Smooth muscle cell (in vitro differentiated cells): ENCODE data around the gene ENTPD2. TPM values are rescaled to one million over a fixed set of nuclear protein-coding genes. Genes with fewer than 3 reads are reported as not detected.

Source experiments
- DNase-seq: peaks from one replicate; lab custom pipeline; 2025; ENCODE audit not compliant: unreplicated experiment; lab: John Stamatoyannopoulos, UW
- H2AFZ ChIP-seq: fragments of 200-600 bp; sonication (generic); 2 replicates; pipeline ENCODE4 v1.6.0; 2016; ENCODE audit warnings: antibody characterized with exemption, low read depth, mild to moderate bottlenecking
- H3F3A ChIP-seq: fragments of 200-600 bp; sonication (generic); 2 replicates; pipeline ENCODE4 v1.6.0; 2017; ENCODE audit warnings: antibody characterized with exemption, low read depth
- H3K27ac ChIP-seq: fragments of 200-600 bp; sonication (generic); 2 replicates; pipeline ENCODE4 v1.5.1; 2016; ENCODE audit warnings: low read depth, mild to moderate bottlenecking
- H3K27me3 ChIP-seq: fragments of 200-600 bp; sonication (generic); 2 replicates; pipeline ENCODE4 v1.6.1; 2016; ENCODE audit warnings: low read depth, mild to moderate bottlenecking
- H3K36me3 ChIP-seq: fragments of 200-600 bp; sonication (generic); 2 replicates; pipeline ENCODE4 v1.5.1; 2016; ENCODE audit warnings: low read depth
- H3K4me1 ChIP-seq: fragments of 200-600 bp; sonication (generic); 2 replicates; pipeline ENCODE4 v1.5.1; 2016; ENCODE audit warnings: low read depth
- H3K4me2 ChIP-seq: fragments of 200-600 bp; sonication (generic); 2 replicates; pipeline ENCODE4 v1.6.0; 2016; ENCODE audit warnings: mild to moderate bottlenecking
- H3K4me3 ChIP-seq: fragments of 200-600 bp; sonication (generic); 2 replicates; pipeline ENCODE4 v1.5.1; 2016; ENCODE audit warnings: mild to moderate bottlenecking
- H3K79me2 ChIP-seq: fragments of 200-600 bp; sonication (generic); 2 replicates; pipeline ENCODE4 v1.6.0; 2016; ENCODE audit warnings: low read depth, mild to moderate bottlenecking
- H3K9ac ChIP-seq: fragments of 200-600 bp; sonication (generic); 2 replicates; pipeline ENCODE4 v1.6.0; 2016; ENCODE audit warnings: low read depth
- H3K9me3 ChIP-seq: fragments of 200-600 bp; sonication (generic); replicated peaks from 2 replicates; pipeline ENCODE4 v1.5.1; 2016; ENCODE audit warnings: low read depth
- H4K20me1 ChIP-seq: fragments of 200-600 bp; sonication (generic); 2 replicates; pipeline ENCODE4 v1.6.0; 2016; ENCODE audit warnings: low read depth
- WGBS: methylation state at CpG from one replicate; pipeline ENCODE4 v1.1.7; 2016; ENCODE audit warnings: low lambda C conversion rate; 5-methylcytosine and 5-hydroxymethylcytosine counted together
- polyA plus RNA-seq: library from polyadenylated mRNA; unstranded; fragments of >200 nt; fragmentation: Nextera tagmentation; extraction: Ambion mirVana; gene quantifications from 2 replicates; pipeline ENCODE4 v1.2.1, GENCODE V29; 2016
- total RNA-seq: library from RNA; depleted of rRNA; stranded (reverse); fragments of >200 nt; gene quantifications from 2 replicates; pipeline ENCODE4 v1.2.3, GENCODE V29; 2014
- TF ChIP-seq, protein P1 (sequence below): fragments of 200-600 bp; sonication (generic); IDR thresholded peaks from 2 replicates; pipeline ENCODE4 v1.5.1; 2017; ENCODE audit warnings: borderline replicate concordance, mild to moderate bottlenecking, antibody characterized with exemption; ENCODE audit not compliant: insufficient read depth, poor library complexity, severe bottlenecking

The ENTPD2 gene
- total and polyA plus RNA-seq, 2 experiments from 2014 or later: 0.30 TPM; not detected in 1

DNA sequence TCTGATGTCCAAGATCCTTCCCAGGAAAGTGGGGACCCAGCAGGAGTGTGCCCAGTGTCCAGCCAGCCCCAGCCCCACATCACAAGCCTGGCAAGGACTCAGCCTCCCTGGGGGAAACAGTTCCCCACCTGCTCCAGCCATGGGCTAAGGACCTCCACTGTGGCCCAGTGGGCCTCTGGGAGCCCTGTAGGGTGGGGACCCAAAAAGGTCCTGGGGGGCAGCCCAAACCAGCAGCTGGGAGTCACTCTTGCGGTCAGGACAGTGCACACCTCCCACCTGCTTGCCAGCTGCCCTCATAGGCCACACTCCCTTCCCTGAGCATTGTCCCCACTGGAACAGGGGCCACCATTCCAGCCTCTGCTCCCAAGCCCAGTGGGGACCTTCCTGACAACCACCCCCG, 27.5 kb downstream of the ENTPD2 start:
- no peak for DNase-seq
- Histone ChIP-seq H2AFZ (no peak overlapping the region), H3F3A (no peaks in the 10 kb centered on the region), H3K36me3 (no peaks in the 10 kb centered on the region), H3K9ac (no peak overlapping the region), H3K27ac (no peak overlapping the region), H3K79me2 (no peaks in the 10 kb centered on the region), H3K4me2 (no peak overlapping the region), H3K9me3 (no peaks in the 10 kb centered on the region), H3K4me1 (peaks cover 14% of the 10 kb centered on the region), H3K4me3 (no peak overlapping the region), H3K27me3 (no peaks in the 10 kb centered on the region), H4K20me1 (peaks cover 5% of the 10 kb centered on the region)
- WGBS: 93% methylated on average over 2 of the region's 2 CpGs
- TF ChIP-seq, protein P1, sequence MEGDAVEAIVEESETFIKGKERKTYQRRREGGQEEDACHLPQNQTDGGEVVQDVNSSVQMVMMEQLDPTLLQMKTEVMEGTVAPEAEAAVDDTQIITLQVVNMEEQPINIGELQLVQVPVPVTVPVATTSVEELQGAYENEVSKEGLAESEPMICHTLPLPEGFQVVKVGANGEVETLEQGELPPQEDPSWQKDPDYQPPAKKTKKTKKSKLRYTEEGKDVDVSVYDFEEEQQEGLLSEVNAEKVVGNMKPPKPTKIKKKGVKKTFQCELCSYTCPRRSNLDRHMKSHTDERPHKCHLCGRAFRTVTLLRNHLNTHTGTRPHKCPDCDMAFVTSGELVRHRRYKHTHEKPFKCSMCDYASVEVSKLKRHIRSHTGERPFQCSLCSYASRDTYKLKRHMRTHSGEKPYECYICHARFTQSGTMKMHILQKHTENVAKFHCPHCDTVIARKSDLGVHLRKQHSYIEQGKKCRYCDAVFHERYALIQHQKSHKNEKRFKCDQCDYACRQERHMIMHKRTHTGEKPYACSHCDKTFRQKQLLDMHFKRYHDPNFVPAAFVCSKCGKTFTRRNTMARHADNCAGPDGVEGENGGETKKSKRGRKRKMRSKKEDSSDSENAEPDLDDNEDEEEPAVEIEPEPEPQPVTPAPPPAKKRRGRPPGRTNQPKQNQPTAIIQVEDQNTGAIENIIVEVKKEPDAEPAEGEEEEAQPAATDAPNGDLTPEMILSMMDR: no peak

DNA sequence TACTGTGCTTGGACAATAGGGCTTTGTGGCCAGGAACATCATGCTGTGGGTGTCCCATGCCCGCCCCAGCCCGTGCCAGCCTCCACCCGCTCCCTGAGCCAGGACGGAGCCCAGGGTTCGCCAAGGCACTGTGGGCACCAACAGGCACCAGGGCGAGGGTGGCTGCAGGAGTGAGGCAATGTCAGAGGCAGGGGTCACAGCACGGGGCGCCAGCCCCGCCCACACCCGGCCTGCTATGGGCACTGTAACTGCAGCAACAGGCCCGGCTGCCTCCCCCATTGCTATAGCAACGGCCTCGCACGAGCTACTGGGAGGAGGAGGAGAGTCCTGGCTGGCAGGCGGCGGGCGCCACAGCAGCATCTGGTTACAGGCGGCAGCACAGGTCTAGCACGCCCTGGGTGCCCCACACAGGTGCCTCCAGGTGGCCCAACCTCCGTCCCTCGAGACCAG, 28.3 kb downstream of the ENTPD2 start:
- no peaks in the 10 kb centered on the region for H3K79me2 ChIP-seq
- peaks cover 14% of the 10 kb centered on the region for H3K4me1 ChIP-seq
- H3K27ac ChIP-seq: no peak overlapping the region
- H4K20me1 ChIP-seq: peaks cover 5% of the 10 kb centered on the region
- TF ChIP-seq, protein P1: no peak
- H3K4me2 ChIP-seq: no peak overlapping the region
- DNase-seq: no peak
- H2AFZ ChIP-seq: no peak overlapping the region
- H3K27me3 ChIP-seq: no peaks in the 10 kb centered on the region
- no peak overlapping the region for H3K9ac ChIP-seq
- no peaks in the 10 kb centered on the region for H3K36me3 ChIP-seq
- H3K9me3 ChIP-seq: no peaks in the 10 kb centered on the region
- WGBS: 92% methylated on average over 21 of the region's 21 CpGs
- no peak overlapping the region for H3K4me3 ChIP-seq
- no peaks in the 10 kb centered on the region for H3F3A ChIP-seq

DNA sequence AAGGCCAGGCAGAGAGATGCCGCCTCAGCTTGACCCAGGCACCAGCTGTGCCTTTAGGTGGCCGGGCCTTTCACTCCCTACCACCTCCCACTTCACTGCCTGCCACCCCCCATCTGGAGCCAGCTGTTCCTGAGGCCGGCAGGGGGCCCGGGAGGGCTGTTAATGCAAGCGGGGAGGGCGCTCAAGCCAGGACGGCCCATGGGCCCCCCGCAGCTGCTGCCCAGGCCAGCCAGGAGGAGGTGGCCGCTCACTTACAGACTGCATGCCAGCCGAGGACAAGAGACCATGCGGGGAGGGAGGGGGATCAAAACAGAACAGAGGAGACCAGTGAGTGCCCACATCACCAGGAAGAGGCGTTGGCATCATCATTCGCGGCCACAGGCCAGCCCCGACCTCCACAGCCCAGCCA, 30.3 kb downstream of the ENTPD2 start:
- no peaks in the 10 kb centered on the region for H3K36me3 ChIP-seq
- H3K79me2 ChIP-seq: no peaks in the 10 kb centered on the region
- TF ChIP-seq, protein P1: no peak
- no peak overlapping the region for H3K9ac ChIP-seq
- no peak for DNase-seq
- peaks cover 7% of the 10 kb centered on the region for H3K4me1 ChIP-seq
- H3K9me3 ChIP-seq: no peaks in the 10 kb centered on the region
- H3K4me3 ChIP-seq: no peak overlapping the region
- H3K4me2 ChIP-seq: no peak overlapping the region
- no peaks in the 10 kb centered on the region for H3F3A ChIP-seq
- H3K27me3 ChIP-seq: no peaks in the 10 kb centered on the region
- WGBS: 91% methylated on average over 15 of the region's 15 CpGs
- H3K27ac ChIP-seq: no peak overlapping the region
- no peak overlapping the region for H2AFZ ChIP-seq
- peaks cover 5% of the 10 kb centered on the region for H4K20me1 ChIP-seq

DNA sequence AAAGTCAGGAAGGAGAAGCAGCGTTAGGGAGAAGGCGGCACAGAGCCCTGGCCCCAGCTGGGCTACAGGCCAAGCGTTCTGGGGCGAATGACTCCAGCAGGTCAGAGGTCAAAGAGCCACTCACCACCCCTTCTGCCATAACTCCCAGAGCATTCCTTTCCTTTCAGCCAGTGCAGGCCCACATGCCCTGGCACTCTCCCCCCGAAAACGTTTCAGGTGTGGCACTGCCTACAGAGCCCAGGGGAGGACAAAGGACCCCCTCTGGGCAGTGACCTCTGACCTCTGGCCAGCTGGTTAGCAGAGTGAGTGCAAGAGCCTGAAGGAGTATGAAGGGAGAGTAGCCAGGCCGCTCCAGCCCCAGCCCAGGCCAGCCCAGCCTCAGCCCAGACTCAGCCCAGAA, 30.7 kb downstream of the ENTPD2 start:
- no peak overlapping the region for H3K4me3 ChIP-seq
- H3K9me3 ChIP-seq: no peaks in the 10 kb centered on the region
- H3K27me3 ChIP-seq: no peaks in the 10 kb centered on the region
- TF ChIP-seq, protein P1: no peak
- no peak for DNase-seq
- no peak overlapping the region for H3K4me2 ChIP-seq
- H3K79me2 ChIP-seq: no peaks in the 10 kb centered on the region
- H3K4me1 ChIP-seq: peaks cover 5% of the 10 kb centered on the region
- WGBS: 86% methylated on average over 7 of the region's 7 CpGs
- no peak overlapping the region for H3K27ac ChIP-seq
- H3K9ac ChIP-seq: no peak overlapping the region
- H4K20me1 ChIP-seq: peaks cover 5% of the 10 kb centered on the region
- no peaks in the 10 kb centered on the region for H3F3A ChIP-seq
- no peak overlapping the region for H2AFZ ChIP-seq
- no peaks in the 10 kb centered on the region for H3K36me3 ChIP-seq
